PFSK-1 (cell line): ENCODE results near the gene EME1.

Source experiments
- FOXP2 ChIP-seq: optimal IDR thresholded peaks from 2 replicates; pipeline ENCODE3; 2011; ENCODE audit warnings: borderline replicate concordance, control low read depth, inconsistent platforms; ENCODE audit not compliant: insufficient read depth; ENCODE audit errors: extremely low read length, extremely low read depth
- POLR2AphosphoS5 ChIP-seq: IDR thresholded peaks from 2 replicates; pipeline ENCODE4 v1.6.1; 2012; ENCODE audit warnings: low read depth, mild to moderate bottlenecking, control low read depth, low read length, moderate library complexity
- SIN3A ChIP-seq: IDR thresholded peaks from 2 replicates; pipeline ENCODE4 v1.6.1; 2012; ENCODE audit warnings: mild to moderate bottlenecking, low read length, moderate library complexity, borderline replicate concordance; ENCODE audit not compliant: insufficient read depth
- TAF1 ChIP-seq: IDR thresholded peaks from 2 replicates; pipeline ENCODE4 v1.6.1; 2012; ENCODE audit warnings: low read length, control low read depth, borderline replicate concordance; ENCODE audit not compliant: insufficient read depth
- TF ChIP-seq, protein P1 (sequence below), 2 experiments: IDR thresholded peaks; 2 replicates each; pipeline versions ENCODE4 v1.6.1 to v1.8.0; 2011 to 2012; ENCODE audit warnings: low read depth in 2 of 2, low read length in 2 of 2, control low read depth in 1 of 2, inconsistent platforms in 1 of 2, mild to moderate bottlenecking in 1 of 2, moderate library complexity in 1 of 2; ENCODE audit not compliant: insufficient read depth in 1 of 2

DNA sequence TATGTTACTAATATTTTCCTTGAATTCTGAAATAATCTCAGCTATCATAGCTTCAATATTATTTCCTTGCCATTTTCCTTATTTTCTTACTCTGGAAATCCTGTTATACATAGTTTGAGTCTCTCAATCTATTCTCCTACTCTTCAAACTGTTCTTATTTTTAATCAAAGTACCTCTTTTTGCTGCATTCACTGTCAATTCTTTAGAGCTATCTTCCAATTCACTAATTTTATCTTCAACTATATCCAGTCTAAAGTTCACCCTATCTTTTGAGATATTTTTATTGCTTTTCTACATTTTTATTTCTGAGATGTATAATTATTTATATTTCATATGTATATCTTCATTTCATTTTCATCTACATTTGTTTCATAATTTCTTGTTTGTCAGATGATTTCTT lies 34.4 kb upstream of the EME1 start:
- TF ChIP-seq SIN3A (no peak), TAF1 (no peak), POLR2AphosphoS5 (no peak), FOXP2 (no peak)
- TF ChIP-seq, protein P1, sequence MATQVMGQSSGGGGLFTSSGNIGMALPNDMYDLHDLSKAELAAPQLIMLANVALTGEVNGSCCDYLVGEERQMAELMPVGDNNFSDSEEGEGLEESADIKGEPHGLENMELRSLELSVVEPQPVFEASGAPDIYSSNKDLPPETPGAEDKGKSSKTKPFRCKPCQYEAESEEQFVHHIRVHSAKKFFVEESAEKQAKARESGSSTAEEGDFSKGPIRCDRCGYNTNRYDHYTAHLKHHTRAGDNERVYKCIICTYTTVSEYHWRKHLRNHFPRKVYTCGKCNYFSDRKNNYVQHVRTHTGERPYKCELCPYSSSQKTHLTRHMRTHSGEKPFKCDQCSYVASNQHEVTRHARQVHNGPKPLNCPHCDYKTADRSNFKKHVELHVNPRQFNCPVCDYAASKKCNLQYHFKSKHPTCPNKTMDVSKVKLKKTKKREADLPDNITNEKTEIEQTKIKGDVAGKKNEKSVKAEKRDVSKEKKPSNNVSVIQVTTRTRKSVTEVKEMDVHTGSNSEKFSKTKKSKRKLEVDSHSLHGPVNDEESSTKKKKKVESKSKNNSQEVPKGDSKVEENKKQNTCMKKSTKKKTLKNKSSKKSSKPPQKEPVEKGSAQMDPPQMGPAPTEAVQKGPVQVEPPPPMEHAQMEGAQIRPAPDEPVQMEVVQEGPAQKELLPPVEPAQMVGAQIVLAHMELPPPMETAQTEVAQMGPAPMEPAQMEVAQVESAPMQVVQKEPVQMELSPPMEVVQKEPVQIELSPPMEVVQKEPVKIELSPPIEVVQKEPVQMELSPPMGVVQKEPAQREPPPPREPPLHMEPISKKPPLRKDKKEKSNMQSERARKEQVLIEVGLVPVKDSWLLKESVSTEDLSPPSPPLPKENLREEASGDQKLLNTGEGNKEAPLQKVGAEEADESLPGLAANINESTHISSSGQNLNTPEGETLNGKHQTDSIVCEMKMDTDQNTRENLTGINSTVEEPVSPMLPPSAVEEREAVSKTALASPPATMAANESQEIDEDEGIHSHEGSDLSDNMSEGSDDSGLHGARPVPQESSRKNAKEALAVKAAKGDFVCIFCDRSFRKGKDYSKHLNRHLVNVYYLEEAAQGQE (IDR thresholded peaks at IDR 0.05; ENCODE audit: insufficient read depth in 1 of 2, low read depth in 2 of 2, low read length in 2 of 2), result no peak
